ENCODE results near the gene SH3RF1.

GRCh38 chr4:169048868-169049414 is 221.8 kb downstream of the SH3RF1 start:
- TF ChIP-seq CTCF (conservative IDR thresholded peaks at IDR 0.05 in 1 of 2, IDR thresholded peaks at IDR 0.05 in 1 of 2; ENCODE audit: extremely low read depth in 1 of 2, insufficient read depth in 1 of 2, low read depth in 1 of 2, low read length in 2 of 2) (no peak), EZH2 (IDR thresholded peaks at IDR 0.05; ENCODE audit: borderline replicate concordance, low read length) (no peak)
